BLaER1 treated with 17β-estradiol and CSF1 and Interleukin-3, amounts not matched to agents 10 nM and 100 nM (cell line): ENCODE results near the gene LRRC71.

Experiments
- H3K27ac ChIP-seq, 11 experiments: shearing (Covaris generic); formaldehyde crosslinking; 2 replicates each; pipeline ENCODE4 v1.8.1; 2022
- H3K27me3 ChIP-seq, 11 experiments: shearing (Covaris generic); formaldehyde crosslinking; 2 replicates each; pipeline ENCODE4 v1.8.1; 2022
- H3K36me3 ChIP-seq, 11 experiments: shearing (Covaris generic); formaldehyde crosslinking; 2 replicates each; pipeline ENCODE4 v1.8.1; 2022
- H3K4me1 ChIP-seq, 10 experiments: shearing (Covaris generic); formaldehyde crosslinking; 2 replicates each; pipeline ENCODE4 v1.8.1; 2022
- H3K4me2 ChIP-seq, 11 experiments: shearing (Covaris generic); formaldehyde crosslinking; 2 replicates each; pipeline ENCODE4 v1.8.1; 2022
- H3K4me3 ChIP-seq, 10 experiments: shearing (Covaris generic); formaldehyde crosslinking; 2 replicates each; pipeline ENCODE4 v1.8.1; 2022
- H3K9ac ChIP-seq, 11 experiments: shearing (Covaris generic); formaldehyde crosslinking; 2 replicates each; pipeline ENCODE4 v1.8.1; 2022
- H3K9me3 ChIP-seq, 11 experiments: shearing (Covaris generic); formaldehyde crosslinking; replicated peaks in 1 of 11; 2 replicates each; pipeline ENCODE4 v1.8.1; 2022
- H4K20me1 ChIP-seq, 11 experiments: shearing (Covaris generic); formaldehyde crosslinking; 2 replicates each; pipeline ENCODE4 v1.8.1; 2022
- Cebpa-rat ChIP-seq, 11 experiments: shearing (Covaris generic); IDR thresholded peaks; 2 replicates each; pipeline ENCODE4 v1.8.1; 2022

Gene LRRC71

DNA sequence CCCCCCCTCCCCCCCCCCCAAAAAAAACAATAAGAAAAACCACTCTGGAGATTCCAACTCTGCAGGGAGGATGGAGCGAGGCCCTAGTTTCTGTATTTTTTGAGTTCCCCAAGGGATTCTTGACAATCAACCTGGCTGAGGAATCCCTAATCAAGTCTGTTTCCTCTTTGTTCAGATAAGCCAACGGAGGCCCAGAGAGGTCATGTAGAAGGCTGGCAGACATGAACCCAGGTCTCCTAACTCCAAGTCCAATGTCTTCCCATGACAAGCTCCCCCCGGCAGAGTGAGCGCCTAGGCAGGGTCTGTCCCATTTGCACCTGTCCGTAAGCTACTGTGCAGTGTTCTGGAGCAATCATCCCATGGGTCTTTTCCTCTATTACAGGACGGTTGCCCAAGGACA lies 39.5 kb downstream of the LRRC71 start:
- Histone ChIP-seq H3K4me3 (0 out of 20 replicates have a peak overlapping the region, but pooled peaks of 1 of the 10 experiments have one; percentile 12), H3K4me2 (peak overlapping the region; percentile 83 to 100 (median 97)), H3K27ac (peak overlapping the region in 1 of 11 experiments; percentile 6; a peak in 1 of 22 replicates), H4K20me1 (peaks cover 0 to 67% (median 24%) of the 10 kb centered on the region in 11 experiments; a peak in 15 of 22 replicates), H3K9ac (0 out of 22 replicates have a peak overlapping the region, but pooled peaks of 1 of the 11 experiments have one; percentile 4), H3K27me3 (no peaks in the 10 kb centered on the region), H3K36me3 (peaks cover 58 to 70% (median 65%) of the 10 kb centered on the region in 11 experiments), H3K4me1 (peaks cover 32 to 67% (median 56%) of the 10 kb centered on the region in 10 experiments), H3K9me3 (no peaks in the 10 kb centered on the region)
- no peak for TF ChIP-seq Cebpa-rat (IDR thresholded peaks at IDR 0.05)

GRCh38 chr1:156961709-156962108 lies 41.3 kb downstream of the LRRC71 start:
- no peaks in the 10 kb centered on the region for H3K9me3 ChIP-seq
- H3K27me3 ChIP-seq, result no peaks in the 10 kb centered on the region
- peak overlapping the region; percentile 83 to 100 (median 97) for H3K4me2 ChIP-seq
- H3K4me3 ChIP-seq, result peak overlapping the region; percentile 51 to 76 (median 64); a peak in 18 of 20 replicates
- peak in 3 of 11 experiments; percentile 29 to 83 (median 57); a peak in 3 of 22 replicates for TF ChIP-seq Cebpa-rat (IDR thresholded peaks at IDR 0.05)
- peaks cover 40 to 67% (median 52%) of the 10 kb centered on the region in 11 experiments for H3K36me3 ChIP-seq
- peaks cover 32 to 67% (median 56%) of the 10 kb centered on the region in 10 experiments for H3K4me1 ChIP-seq
- peak overlapping the region; percentile 0 to 87 (median 83); a peak in 19 of 22 replicates for H3K27ac ChIP-seq
- peaks cover 0 to 49% (median 24%) of the 10 kb centered on the region in 11 experiments; a peak in 14 of 22 replicates for H4K20me1 ChIP-seq
- H3K9ac ChIP-seq, result peak overlapping the region; percentile 72 to 82 (median 79); a peak in 21 of 22 replicates

GRCh38 chr1:156963621-156964020 lies 43.2 kb downstream of the LRRC71 start:
- peak in 1 of 11 experiments; percentile 14; a peak in 1 of 22 replicates for TF ChIP-seq Cebpa-rat (IDR thresholded peaks at IDR 0.05)
- no peaks in the 10 kb centered on the region for H3K9me3 ChIP-seq
- peaks cover 0 to 30% (median 18%) of the 10 kb centered on the region in 11 experiments; a peak in 14 of 22 replicates for H4K20me1 ChIP-seq
- peak overlapping the region; percentile 71 to 87 (median 83) for H3K27ac ChIP-seq
- peaks cover 33 to 67% (median 50%) of the 10 kb centered on the region in 11 experiments for H3K36me3 ChIP-seq
- H3K9ac ChIP-seq, result peak overlapping the region; percentile 72 to 82 (median 79)
- peaks cover 32 to 61% (median 56%) of the 10 kb centered on the region in 10 experiments for H3K4me1 ChIP-seq
- peak overlapping the region; percentile 83 to 100 (median 97) for H3K4me2 ChIP-seq
- peak overlapping the region; percentile 51 to 76 (median 64) for H3K4me3 ChIP-seq
- H3K27me3 ChIP-seq, result no peaks in the 10 kb centered on the region

- Histone ChIP-seq H3K9me3 (no peaks in the 10 kb centered on the region), H3K27ac (peak overlapping the region; percentile 71 to 87 (median 83); a peak in 20 of 22 replicates), H3K9ac (peak overlapping the region in 8 of 11 experiments; percentile 2 to 81 (median 76); a peak in 6 of 22 replicates), H3K4me3 (no peak overlapping the region), H3K4me2 (peak overlapping the region; percentile 83 to 100 (median 97); a peak in 21 of 22 replicates), H3K4me1 (peaks cover 32 to 53% (median 50%) of the 10 kb centered on the region in 10 experiments), H3K36me3 (peaks cover 34 to 67% (median 50%) of the 10 kb centered on the region in 11 experiments; a peak in 21 of 22 replicates), H3K27me3 (no peaks in the 10 kb centered on the region), H4K20me1 (peaks cover 0 to 22% (median 14%) of the 10 kb centered on the region in 11 experiments; a peak in 11 of 22 replicates)
- TF ChIP-seq Cebpa-rat (IDR thresholded peaks at IDR 0.05), result no peak
These were observed 44.0 kb downstream of the LRRC71 start for GRCh38 chr1:156964441-156964840.

- H3K9ac ChIP-seq, result 0 out of 22 replicates have a peak overlapping the region, but pooled peaks of 1 of the 11 experiments have one; percentile 4
- no peak for TF ChIP-seq Cebpa-rat (IDR thresholded peaks at IDR 0.05)
- no peaks in the 10 kb centered on the region for H3K9me3 ChIP-seq
- no peaks in the 10 kb centered on the region for H3K27me3 ChIP-seq
- H3K36me3 ChIP-seq, result peaks cover 53 to 94% (median 75%) of the 10 kb centered on the region in 11 experiments
- no peaks in the 10 kb centered on the region for H4K20me1 ChIP-seq
- no peak overlapping the region for H3K4me2 ChIP-seq
- H3K27ac ChIP-seq, result no peak overlapping the region
- no peak overlapping the region for H3K4me3 ChIP-seq
- H3K4me1 ChIP-seq, result peaks cover 1 to 8% (median 2%) of the 10 kb centered on the region in 10 experiments; a peak in 15 of 20 replicates
These were observed 49.1 kb downstream of the LRRC71 start for GRCh38 chr1:156969496-156969895.

- Histone ChIP-seq H3K9ac (0 out of 22 replicates have a peak overlapping the region, but pooled peaks of 1 of the 11 experiments have one; percentile 4), H3K27me3 (no peaks in the 10 kb centered on the region), H3K4me3 (no peak overlapping the region), H4K20me1 (no peaks in the 10 kb centered on the region), H3K4me1 (peaks cover 0 to 6% (median 0%) of the 10 kb centered on the region in 10 experiments; a peak in 1 of 20 replicates), H3K9me3 (no peaks in the 10 kb centered on the region), H3K27ac (no peak overlapping the region), H3K36me3 (peaks cover 58 to 99% (median 80%) of the 10 kb centered on the region in 11 experiments), H3K4me2 (no peak overlapping the region)
- TF ChIP-seq Cebpa-rat (IDR thresholded peaks at IDR 0.05), result no peak
These were observed 49.6 kb downstream of the LRRC71 start for GRCh38 chr1:156970017-156970416.

GRCh38 chr1:156973417-156973816 lies 53.0 kb downstream of the LRRC71 start:
- Histone ChIP-seq H3K36me3 (peaks cover 81 to 100% (median 93%) of the 10 kb centered on the region in 11 experiments), H3K9ac (no peak overlapping the region), H3K4me1 (peaks cover 0 to 6% (median 0%) of the 10 kb centered on the region in 10 experiments; a peak in 1 of 20 replicates), H3K27me3 (no peaks in the 10 kb centered on the region), H3K4me3 (no peak overlapping the region), H3K27ac (no peak overlapping the region), H3K4me2 (no peak overlapping the region), H4K20me1 (no peaks in the 10 kb centered on the region), H3K9me3 (no peaks in the 10 kb centered on the region)
- TF ChIP-seq Cebpa-rat (IDR thresholded peaks at IDR 0.05), result no peak

- H3K36me3 ChIP-seq, result peaks cover 80 to 100% (median 93%) of the 10 kb centered on the region in 11 experiments
- no peak overlapping the region for H3K27ac ChIP-seq
These were observed 54.7 kb downstream of the LRRC71 start for GRCh38 chr1:156975084-156975483.

GRCh38 chr1:156980551-156980950 lies 60.1 kb downstream of the LRRC71 start:
- peaks cover 81 to 100% (median 98%) of the 10 kb centered on the region in 11 experiments for H3K36me3 ChIP-seq
- no peak overlapping the region for H3K4me2 ChIP-seq
- H3K9me3 ChIP-seq, result no peaks in the 10 kb centered on the region
- no peaks in the 10 kb centered on the region for H3K27me3 ChIP-seq
- TF ChIP-seq Cebpa-rat (IDR thresholded peaks at IDR 0.05), result no peak
- no peak overlapping the region for H3K27ac ChIP-seq
- H4K20me1 ChIP-seq, result peaks cover 0 to 6% (median 0%) of the 10 kb centered on the region in 11 experiments; a peak in 2 of 22 replicates
- H3K9ac ChIP-seq, result no peak overlapping the region
- H3K4me1 ChIP-seq, result no peaks in the 10 kb centered on the region
- no peak overlapping the region for H3K4me3 ChIP-seq

More at GRCh38 chr1:156975084-156975483, 54.7 kb downstream of the LRRC71 start:
- no peaks in the 10 kb centered on the region for H3K27me3 ChIP-seq
- no peak overlapping the region for H3K4me2 ChIP-seq
- no peak overlapping the region for H3K9ac ChIP-seq
- no peaks in the 10 kb centered on the region for H3K9me3 ChIP-seq
- no peak overlapping the region for H3K4me3 ChIP-seq
- TF ChIP-seq Cebpa-rat (IDR thresholded peaks at IDR 0.05), result no peak
- no peaks in the 10 kb centered on the region for H4K20me1 ChIP-seq
- H3K4me1 ChIP-seq, result 0 out of 20 replicates have a peak, but pooled peaks cover 0 to 3% (median 0%) of the 10 kb centered on the region in 10 experiments
